ENCODE measurements around the gene LUZP2.

LUZP2 gene

DNA sequence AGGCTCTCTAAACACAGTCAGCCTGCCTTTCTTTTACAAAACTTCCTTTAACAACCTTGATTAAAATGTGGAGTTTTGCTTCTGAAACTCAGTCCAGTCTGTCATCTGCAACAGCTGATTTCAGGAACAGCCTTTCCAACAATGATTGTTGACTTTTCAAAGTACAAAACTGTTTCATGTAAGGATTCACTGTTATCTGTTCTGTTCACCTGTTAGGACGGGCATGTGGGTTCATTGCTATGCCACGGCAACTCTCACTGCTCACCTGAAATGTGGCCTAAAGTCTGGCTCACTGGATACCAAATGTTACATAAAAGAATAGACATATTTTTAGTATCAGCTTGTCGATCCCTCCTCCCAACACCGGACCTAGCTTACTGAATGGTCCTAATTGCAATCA, 242.8 kb downstream of the LUZP2 start:
- no peaks in the 10 kb centered on the region for H3K9me3 ChIP-seq (ENCODE audit: control insufficient read depth, insufficient read depth, low read length)

DNA sequence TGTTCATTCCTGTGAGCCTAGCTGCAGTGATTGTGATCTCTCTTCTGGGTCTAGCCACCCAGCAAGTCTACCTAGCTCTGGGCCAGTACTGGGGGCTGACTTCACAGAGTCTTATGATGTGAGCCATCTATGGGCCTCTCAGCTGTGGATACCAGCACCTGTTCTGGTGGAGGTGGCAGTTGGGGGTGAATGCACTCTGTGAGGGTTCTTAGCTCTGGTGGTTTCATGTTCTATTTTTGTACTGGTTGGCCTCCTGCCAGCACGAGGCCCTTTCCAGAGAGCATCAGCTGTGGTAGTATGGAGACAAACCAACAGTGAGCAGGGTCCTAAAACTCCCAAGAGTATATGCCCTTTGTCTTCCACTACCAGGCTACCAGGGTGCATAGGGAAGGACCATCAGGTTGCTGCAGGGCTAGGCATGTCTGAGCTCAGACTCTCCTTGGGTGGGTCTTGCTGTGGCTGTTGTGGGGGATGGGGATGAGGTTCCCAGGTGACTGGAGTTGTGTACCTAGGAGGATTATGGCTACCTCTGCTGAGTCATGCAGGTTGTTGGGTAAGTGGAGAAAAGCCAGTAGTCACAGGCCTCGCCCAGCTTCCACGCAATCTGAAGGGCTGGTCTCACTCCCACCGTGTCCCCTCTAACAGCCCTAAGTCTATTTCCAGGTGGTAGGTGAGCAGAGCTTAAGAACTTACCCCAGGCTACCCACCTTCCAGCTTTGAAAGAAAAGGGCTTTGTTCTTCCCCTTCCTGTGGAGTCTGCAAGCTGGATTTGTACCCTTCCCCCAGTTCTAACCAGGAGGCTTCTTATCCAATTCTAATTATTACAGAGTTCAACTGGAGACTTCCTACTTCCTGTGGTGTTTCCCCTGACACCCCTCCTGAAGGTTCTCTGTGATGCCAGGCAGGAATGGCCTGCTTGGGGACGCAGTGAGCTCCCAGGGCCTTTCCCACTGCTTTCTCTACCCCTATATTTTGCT, 250.7 kb downstream of the LUZP2 start:
- H3K4me1 ChIP-seq (ENCODE audit: insufficient read depth, low read length) = no peaks in the 10 kb centered on the region
- H3K9ac ChIP-seq (ENCODE audit: low read depth, low read length) = no peak overlapping the region
- H3K9me3 ChIP-seq (ENCODE audit: control insufficient read depth, insufficient read depth, low read length) = no peaks in the 10 kb centered on the region

More for the DNA sequence above, 242.8 kb downstream of the LUZP2 start:
- H3K9ac ChIP-seq (ENCODE audit: low read depth, low read length) = no peak overlapping the region
- peaks cover 4% of the 10 kb centered on the region; the same call in 1 of the 2 replicates for H3K4me1 ChIP-seq (ENCODE audit: insufficient read depth, low read length)
- H3K36me3 ChIP-seq (ENCODE audit: insufficient read depth, low read length) = no peaks in the 10 kb centered on the region; the same call in 1 of the 2 replicates

DNA sequence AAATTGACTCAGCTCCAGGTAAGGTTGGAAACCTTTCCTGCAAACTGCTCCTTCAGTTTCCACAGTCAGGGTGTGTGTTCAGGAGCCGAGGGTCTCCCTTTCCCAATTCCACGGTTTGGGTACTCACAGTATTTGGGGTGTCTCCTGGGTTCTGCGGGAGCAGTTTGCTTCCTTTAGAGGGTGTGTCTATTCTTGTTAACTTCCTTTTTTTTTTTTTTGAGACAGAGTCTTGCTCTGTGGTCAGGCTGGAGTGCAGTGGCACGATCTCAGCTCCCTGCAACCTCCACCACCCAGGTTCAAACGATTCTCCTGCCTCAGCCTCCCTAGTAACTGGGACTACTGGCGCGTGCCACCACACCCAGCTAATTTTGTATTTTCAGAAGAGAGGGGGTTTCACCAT, 251.4 kb downstream of the LUZP2 start:
- H3K36me3 ChIP-seq (ENCODE audit: insufficient read depth, low read length) = no peaks in the 10 kb centered on the region
- H3K9ac ChIP-seq (ENCODE audit: low read depth, low read length) = no peak overlapping the region
- H3K9me3 ChIP-seq (ENCODE audit: control insufficient read depth, insufficient read depth, low read length) = no peaks in the 10 kb centered on the region
- H3K4me1 ChIP-seq (ENCODE audit: insufficient read depth, low read length) = no peaks in the 10 kb centered on the region

More for the DNA sequence above, 250.7 kb downstream of the LUZP2 start:
- H3K36me3 ChIP-seq (ENCODE audit: insufficient read depth, low read length) = no peaks in the 10 kb centered on the region

DNA sequence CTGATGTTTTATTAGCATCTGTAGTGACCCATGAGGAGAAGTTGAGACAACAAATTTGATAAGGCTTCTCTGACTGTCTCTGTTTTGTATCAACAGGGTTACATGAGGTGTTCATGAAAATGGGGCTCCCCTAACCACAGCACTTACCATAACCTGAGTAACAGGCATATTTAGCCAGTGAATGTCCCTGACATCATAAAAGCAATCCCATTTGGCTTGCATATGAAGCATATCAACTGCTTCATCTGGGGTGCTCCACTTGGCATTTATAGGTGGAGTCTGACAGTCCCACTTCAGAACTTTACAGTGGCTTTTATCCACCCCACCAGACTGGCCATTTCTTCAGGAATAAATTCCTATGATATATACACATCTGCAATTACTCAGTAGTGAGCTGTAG, 257.6 kb downstream of the LUZP2 start:
- H3K36me3 ChIP-seq (ENCODE audit: insufficient read depth, low read length) = no peaks in the 10 kb centered on the region
- peaks cover 3% of the 10 kb centered on the region; the same call in 1 of the 2 replicates for H3K4me1 ChIP-seq (ENCODE audit: insufficient read depth, low read length)
- no peak overlapping the region for H3K9ac ChIP-seq (ENCODE audit: low read depth, low read length)
- no peaks in the 10 kb centered on the region for H3K9me3 ChIP-seq (ENCODE audit: control insufficient read depth, insufficient read depth, low read length)

DNA sequence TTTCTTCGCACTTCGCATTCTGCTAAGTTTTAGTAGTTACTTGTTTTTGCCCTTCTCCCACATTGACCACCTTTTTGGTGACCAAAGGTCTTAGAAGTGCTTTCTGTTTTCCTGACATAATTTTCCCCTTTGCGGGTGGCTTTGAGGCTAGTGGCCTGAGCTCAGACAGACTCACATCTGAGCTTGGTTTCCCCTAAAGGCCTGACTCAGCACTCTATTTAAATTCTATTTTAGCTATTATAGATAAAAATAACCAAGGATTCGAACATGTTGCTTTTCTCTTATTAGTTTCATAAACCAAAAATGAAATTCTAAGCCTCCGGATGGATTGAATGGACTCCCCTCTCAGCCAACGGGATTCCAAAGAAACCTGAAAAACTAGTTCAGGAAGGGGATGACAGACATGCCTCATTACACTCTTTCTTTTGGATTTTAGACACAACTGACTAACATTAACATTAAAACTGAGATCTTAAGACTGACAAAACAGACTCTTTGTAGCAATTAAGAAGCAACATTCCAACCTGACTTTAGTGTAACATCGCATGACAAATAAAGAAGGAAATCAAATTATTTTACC, 258.5 kb downstream of the LUZP2 start:
- 0 out of 2 replicates have a peak, but pooled peaks cover 1% of the 10 kb centered on the region for H3K9me3 ChIP-seq (ENCODE audit: control insufficient read depth, insufficient read depth, low read length)
- H3K36me3 ChIP-seq (ENCODE audit: insufficient read depth, low read length) = no peaks in the 10 kb centered on the region
- peaks cover 3% of the 10 kb centered on the region; the same call in 1 of the 2 replicates for H3K4me1 ChIP-seq (ENCODE audit: insufficient read depth, low read length)
- H3K9ac ChIP-seq (ENCODE audit: low read depth, low read length) = no peak overlapping the region

DNA sequence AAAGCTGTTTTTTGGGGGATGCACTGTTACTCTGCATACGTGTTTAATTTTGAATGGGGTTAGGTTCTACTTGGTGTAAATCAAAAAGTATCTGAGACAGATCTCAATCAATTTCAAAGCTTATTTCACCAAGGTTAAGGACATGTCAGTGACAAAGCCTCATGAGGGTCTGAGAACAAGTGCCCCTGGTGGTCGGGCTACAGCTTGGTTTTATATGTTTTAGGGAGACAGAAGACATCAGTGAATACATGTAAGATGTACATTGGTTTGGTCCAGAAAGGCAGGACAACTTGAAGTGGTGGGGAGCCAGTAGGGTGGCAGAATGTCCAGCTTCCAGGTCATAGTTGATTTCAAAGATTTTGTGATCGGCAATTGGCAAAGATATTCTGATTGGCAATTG, 262.9 kb downstream of the LUZP2 start:
- Histone ChIP-seq H3K9me3 (ENCODE audit: control insufficient read depth, insufficient read depth, low read length) (0 out of 2 replicates have a peak, but pooled peaks cover 3% of the 10 kb centered on the region), H3K9ac (ENCODE audit: low read depth, low read length) (no peak overlapping the region)

DNA sequence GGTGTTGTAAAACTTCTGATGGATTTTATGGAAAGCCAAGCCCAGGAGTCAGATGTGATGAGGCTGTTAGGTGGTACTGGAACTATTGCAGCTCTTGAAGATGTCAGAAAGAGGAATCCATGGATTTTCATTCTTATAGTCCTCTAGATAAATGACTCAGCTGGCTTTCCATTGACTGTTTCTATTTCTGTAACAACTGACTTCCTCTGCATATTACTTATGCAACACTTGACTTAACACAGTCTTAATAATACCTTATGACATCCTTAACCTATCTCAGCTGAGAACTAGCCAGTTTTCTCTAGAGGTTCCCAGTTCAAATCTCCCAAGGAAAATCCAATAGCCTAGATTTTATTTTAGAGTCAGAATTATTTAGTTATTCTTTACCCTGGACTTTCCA, 263.8 kb downstream of the LUZP2 start:
- Histone ChIP-seq H3K9me3 (ENCODE audit: control insufficient read depth, insufficient read depth, low read length) (0 out of 2 replicates have a peak, but pooled peaks cover 3% of the 10 kb centered on the region), H3K36me3 (ENCODE audit: insufficient read depth, low read length) (no peaks in the 10 kb centered on the region), H3K9ac (ENCODE audit: low read depth, low read length) (no peak overlapping the region), H3K4me1 (ENCODE audit: insufficient read depth, low read length) (peaks cover under 1% of the 10 kb centered on the region; the same call in 1 of the 2 replicates)

More for the DNA sequence above, 262.9 kb downstream of the LUZP2 start:
- peaks cover 3% of the 10 kb centered on the region; the same call in 1 of the 2 replicates for H3K4me1 ChIP-seq (ENCODE audit: insufficient read depth, low read length)
- no peaks in the 10 kb centered on the region for H3K36me3 ChIP-seq (ENCODE audit: insufficient read depth, low read length)

DNA sequence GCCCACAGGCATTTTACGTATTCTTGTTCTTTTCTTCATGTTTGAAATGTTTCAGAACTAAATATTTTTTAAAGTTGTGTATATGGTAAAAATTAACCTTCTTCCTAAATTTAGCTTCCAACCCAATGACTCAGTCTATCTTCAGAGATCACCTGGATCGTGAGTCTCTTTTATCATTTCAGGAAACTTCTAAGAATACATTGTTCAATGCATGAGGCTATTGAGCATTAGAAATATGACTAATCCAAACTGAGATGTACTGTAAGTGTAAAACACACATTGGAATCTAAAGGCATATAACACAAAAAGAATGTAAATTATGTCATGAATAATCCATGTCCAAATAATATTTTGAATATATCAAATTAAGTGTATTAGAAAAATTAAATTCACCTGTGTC, 265.2 kb downstream of the LUZP2 start:
- Histone ChIP-seq H3K9ac (ENCODE audit: low read depth, low read length) (no peak overlapping the region), H3K36me3 (ENCODE audit: insufficient read depth, low read length) (no peaks in the 10 kb centered on the region), H3K9me3 (ENCODE audit: control insufficient read depth, insufficient read depth, low read length) (0 out of 2 replicates have a peak, but pooled peaks cover 3% of the 10 kb centered on the region), H3K4me1 (ENCODE audit: insufficient read depth, low read length) (no peaks in the 10 kb centered on the region)

DNA sequence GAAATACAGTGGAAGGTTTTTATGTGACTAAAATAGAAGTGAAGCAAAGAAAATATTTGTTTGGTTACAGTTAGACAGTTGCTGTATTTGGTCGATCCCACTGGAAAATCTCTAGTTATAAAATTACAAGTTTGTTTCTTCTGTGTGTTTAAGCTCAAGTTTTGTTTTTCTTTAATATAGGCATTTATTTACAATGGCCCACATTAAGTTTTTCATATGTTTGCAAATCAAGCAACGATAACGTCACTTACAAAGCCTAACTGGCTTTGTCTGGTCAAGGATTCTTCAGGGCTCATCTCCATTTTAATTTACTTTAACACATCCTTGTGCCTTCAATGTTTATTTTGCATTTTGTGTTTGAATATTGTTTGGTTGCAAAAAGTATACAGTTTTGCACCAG, 270.6 kb downstream of the LUZP2 start:
- H3K4me1 ChIP-seq (ENCODE audit: insufficient read depth, low read length) = no peaks in the 10 kb centered on the region
- H3K9me3 ChIP-seq (ENCODE audit: control insufficient read depth, insufficient read depth, low read length) = no peaks in the 10 kb centered on the region
- no peaks in the 10 kb centered on the region for H3K36me3 ChIP-seq (ENCODE audit: insufficient read depth, low read length)
- H3K9ac ChIP-seq (ENCODE audit: low read depth, low read length) = no peak overlapping the region

DNA sequence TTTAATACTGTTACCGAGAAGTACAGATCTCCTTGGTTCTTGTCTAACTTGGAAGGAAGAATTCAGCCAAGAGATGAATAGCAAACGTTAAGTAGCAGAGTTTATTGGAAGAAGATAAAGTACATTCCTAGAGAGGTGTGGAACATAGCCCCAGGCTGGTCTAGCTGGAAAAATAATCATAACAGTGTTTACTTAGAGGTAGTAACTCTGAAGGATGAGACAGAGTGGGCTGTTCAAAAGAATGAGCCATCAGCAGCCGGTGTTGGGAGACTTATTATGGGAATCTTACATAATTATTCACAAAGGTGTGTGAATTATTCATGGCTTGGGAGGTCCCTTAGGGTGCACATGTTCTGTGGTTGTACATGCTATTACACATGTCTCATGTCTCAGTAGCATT, 276.5 kb downstream of the LUZP2 start:
- Histone ChIP-seq H3K4me1 (ENCODE audit: insufficient read depth, low read length) (no peaks in the 10 kb centered on the region), H3K9ac (ENCODE audit: low read depth, low read length) (no peak overlapping the region), H3K9me3 (ENCODE audit: control insufficient read depth, insufficient read depth, low read length) (no peaks in the 10 kb centered on the region), H3K36me3 (ENCODE audit: insufficient read depth, low read length) (no peaks in the 10 kb centered on the region)

DNA sequence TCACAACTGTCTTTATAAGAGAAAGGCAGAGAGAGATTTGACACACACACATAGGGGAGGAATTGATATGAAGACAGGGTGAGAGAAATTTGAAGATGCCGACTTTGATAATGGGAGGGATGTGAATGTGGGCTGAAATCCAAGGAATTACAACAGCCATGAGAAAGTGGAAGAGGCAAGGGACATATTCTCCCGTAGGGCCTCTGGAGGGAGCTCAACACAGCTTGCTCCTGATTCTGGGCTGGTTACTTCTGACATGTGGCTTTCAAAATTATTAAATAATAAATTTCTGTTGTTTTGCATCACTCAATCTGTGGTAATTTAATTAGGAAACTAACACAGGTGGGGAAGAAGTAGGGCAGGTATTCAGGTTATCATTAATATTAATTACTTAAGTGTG, 282.9 kb downstream of the LUZP2 start:
- H3K9ac ChIP-seq (ENCODE audit: low read depth, low read length) = no peak overlapping the region
- H3K36me3 ChIP-seq (ENCODE audit: insufficient read depth, low read length) = no peaks in the 10 kb centered on the region
- H3K4me1 ChIP-seq (ENCODE audit: insufficient read depth, low read length) = no peaks in the 10 kb centered on the region
- no peaks in the 10 kb centered on the region for H3K9me3 ChIP-seq (ENCODE audit: control insufficient read depth, insufficient read depth, low read length)

DNA sequence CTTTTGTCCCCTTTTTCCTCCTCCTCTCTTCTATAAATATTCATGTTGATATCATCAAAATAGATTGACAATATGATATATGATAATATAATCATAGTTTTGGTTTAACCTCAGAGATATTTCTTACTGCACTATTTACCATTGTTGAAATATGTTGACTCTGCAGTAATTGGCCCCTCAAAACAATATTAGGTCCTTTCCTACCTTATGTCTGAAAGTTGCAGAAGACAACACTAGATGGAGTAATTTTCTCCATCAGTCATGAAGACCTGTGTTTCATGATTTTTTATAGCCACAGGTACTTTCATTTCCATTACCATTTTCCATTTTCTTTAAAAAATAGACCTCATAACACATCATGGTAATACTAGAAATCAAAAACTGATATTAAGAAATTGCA, 284.4 kb downstream of the LUZP2 start:
- Histone ChIP-seq H3K9me3 (ENCODE audit: control insufficient read depth, insufficient read depth, low read length) (no peaks in the 10 kb centered on the region), H3K9ac (ENCODE audit: low read depth, low read length) (no peak overlapping the region), H3K4me1 (ENCODE audit: insufficient read depth, low read length) (no peaks in the 10 kb centered on the region), H3K36me3 (ENCODE audit: insufficient read depth, low read length) (no peaks in the 10 kb centered on the region)

DNA sequence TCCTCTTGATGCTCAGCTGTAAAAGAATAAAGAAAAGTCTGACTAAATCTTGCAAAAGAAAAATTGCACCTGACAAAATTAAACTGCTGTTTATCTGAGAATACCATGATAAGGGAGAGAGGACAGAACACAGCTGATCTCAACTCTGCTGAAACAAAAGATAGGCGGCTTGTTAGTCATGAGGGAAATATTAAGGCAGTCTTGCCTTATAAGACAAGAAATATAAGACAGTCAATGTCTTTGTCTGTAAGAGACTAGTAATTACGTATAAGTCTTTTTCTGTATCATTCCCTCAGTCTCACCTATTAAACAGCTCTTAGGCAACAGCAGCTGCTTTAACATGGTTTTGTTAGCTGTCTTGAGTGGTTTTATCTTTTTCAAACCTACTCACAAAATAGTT, 296.6 kb downstream of the LUZP2 start:
- no peaks in the 10 kb centered on the region for H3K4me1 ChIP-seq (ENCODE audit: insufficient read depth, low read length)
- no peak overlapping the region for H3K9ac ChIP-seq (ENCODE audit: low read depth, low read length)
- H3K36me3 ChIP-seq (ENCODE audit: insufficient read depth, low read length) = no peaks in the 10 kb centered on the region
- no peaks in the 10 kb centered on the region for H3K9me3 ChIP-seq (ENCODE audit: control insufficient read depth, insufficient read depth, low read length)

DNA sequence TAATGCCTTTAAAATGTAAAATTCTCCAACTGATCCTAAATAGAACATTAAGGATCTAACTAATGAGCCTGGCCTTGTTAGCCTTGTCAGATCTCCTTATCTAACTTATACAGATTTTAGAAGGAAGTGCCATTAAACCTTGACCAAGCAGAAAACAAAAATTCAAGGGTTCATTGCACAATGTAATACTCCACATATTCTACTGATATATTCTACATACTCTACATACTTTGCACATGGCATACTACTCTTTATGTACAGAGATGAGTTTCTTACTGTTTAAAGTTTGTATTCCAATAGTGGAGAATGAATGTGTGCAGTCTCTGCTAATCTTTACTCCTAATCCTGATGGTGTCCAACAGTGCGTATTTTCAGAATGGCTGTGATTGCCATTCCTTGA, 297.2 kb downstream of the LUZP2 start:
- no peaks in the 10 kb centered on the region for H3K36me3 ChIP-seq (ENCODE audit: insufficient read depth, low read length)
- H3K9ac ChIP-seq (ENCODE audit: low read depth, low read length) = no peak overlapping the region

DNA sequence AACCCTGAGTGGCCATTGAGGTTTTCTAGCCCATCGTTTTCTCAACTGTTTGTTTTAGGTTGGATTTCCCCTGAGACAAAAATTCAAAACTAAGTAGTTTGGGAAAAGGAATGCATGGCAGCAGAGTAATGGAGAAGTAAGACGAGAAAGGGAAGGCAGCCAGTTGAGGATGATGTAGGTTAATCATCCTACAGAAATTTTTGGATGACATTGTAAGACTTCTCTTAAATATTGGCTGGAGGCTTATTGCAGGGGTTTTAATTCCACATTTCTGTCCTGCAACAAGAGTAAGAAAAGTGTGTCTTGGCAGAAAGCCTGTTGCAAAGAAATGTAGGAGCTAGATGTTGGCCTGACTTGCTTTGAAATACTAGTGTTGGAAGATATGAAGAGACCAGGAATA, 308.8 kb downstream of the LUZP2 start:
- Histone ChIP-seq H3K36me3 (ENCODE audit: insufficient read depth, low read length) (no peaks in the 10 kb centered on the region), H3K4me1 (ENCODE audit: insufficient read depth, low read length) (no peaks in the 10 kb centered on the region), H3K9ac (ENCODE audit: low read depth, low read length) (no peak overlapping the region), H3K9me3 (ENCODE audit: control insufficient read depth, insufficient read depth, low read length) (peaks cover 5% of the 10 kb centered on the region; the same call in 1 of the 2 replicates)

More for the DNA sequence above, 297.2 kb downstream of the LUZP2 start:
- H3K4me1 ChIP-seq (ENCODE audit: insufficient read depth, low read length) = no peaks in the 10 kb centered on the region
- H3K9me3 ChIP-seq (ENCODE audit: control insufficient read depth, insufficient read depth, low read length) = no peaks in the 10 kb centered on the region
